Measurements from ENCODE around the gene RANBP3.

GRCh38 chr19:6005321-6006069 is 27.6 kb upstream of the RANBP3 start:
- TF ChIP-seq CTCF (conservative IDR thresholded peaks at IDR 0.05; ENCODE audit: low read depth in 2 of 2) (no peak), REST (IDR thresholded peaks at IDR 0.05; ENCODE audit: unreplicated experiment) (no peak), POLR2AphosphoS5 (IDR thresholded peaks at IDR 0.05; ENCODE audit: low read depth) (no peak)
